WERI-Rb-1 (cell line): ENCODE results near the gene SLC24A4.

ENCODE experiments used
- DNase-seq: peaks from one replicate; pipeline ENCODE4 v3.0.0-alpha.2; 2020
- H3K27ac ChIP-seq: fragments of 250-450 bp; sonication (Bioruptor Pico); 2 replicates; pipeline ENCODE4 v1.5.1; 2020; ENCODE audit warnings: mild to moderate bottlenecking, moderate library complexity
- H3K27me3 ChIP-seq: fragments of 250-450 bp; sonication (Bioruptor Pico); 2 replicates; pipeline ENCODE4 v1.5.1; 2021; ENCODE audit warnings: mild to moderate bottlenecking, low read depth, moderate library complexity; ENCODE audit not compliant: insufficient read depth, severe bottlenecking
- H3K36me3 ChIP-seq: fragments of 250-450 bp; sonication (Bioruptor Pico); 2 replicates; pipeline ENCODE4 v1.5.1; 2020; ENCODE audit warnings: mild to moderate bottlenecking, moderate library complexity
- H3K4me3 ChIP-seq: 2 replicates; pipeline ENCODE4 v1.5.1; 2011; ENCODE audit warnings: low read depth, mild to moderate bottlenecking, control low read depth, low read length
- H3K9me3 ChIP-seq: fragments of 250-450 bp; sonication (Bioruptor Pico); 2 replicates; pipeline ENCODE4 v1.5.1; 2021; ENCODE audit warnings: mild to moderate bottlenecking, moderate library complexity; ENCODE audit not compliant: severe bottlenecking
- TF ChIP-seq, protein P1 (sequence below): IDR thresholded peaks from 2 replicates; pipeline ENCODE4 v1.5.1; 2011; ENCODE audit warnings: low read depth, mild to moderate bottlenecking, control low read depth, inconsistent platforms, low read length

The SLC24A4 gene

GRCh38 chr14:92341791-92342190 lies 18.8 kb downstream of the SLC24A4 start:
- H3K36me3 ChIP-seq = no peaks in the 10 kb centered on the region
- TF ChIP-seq, protein P1, sequence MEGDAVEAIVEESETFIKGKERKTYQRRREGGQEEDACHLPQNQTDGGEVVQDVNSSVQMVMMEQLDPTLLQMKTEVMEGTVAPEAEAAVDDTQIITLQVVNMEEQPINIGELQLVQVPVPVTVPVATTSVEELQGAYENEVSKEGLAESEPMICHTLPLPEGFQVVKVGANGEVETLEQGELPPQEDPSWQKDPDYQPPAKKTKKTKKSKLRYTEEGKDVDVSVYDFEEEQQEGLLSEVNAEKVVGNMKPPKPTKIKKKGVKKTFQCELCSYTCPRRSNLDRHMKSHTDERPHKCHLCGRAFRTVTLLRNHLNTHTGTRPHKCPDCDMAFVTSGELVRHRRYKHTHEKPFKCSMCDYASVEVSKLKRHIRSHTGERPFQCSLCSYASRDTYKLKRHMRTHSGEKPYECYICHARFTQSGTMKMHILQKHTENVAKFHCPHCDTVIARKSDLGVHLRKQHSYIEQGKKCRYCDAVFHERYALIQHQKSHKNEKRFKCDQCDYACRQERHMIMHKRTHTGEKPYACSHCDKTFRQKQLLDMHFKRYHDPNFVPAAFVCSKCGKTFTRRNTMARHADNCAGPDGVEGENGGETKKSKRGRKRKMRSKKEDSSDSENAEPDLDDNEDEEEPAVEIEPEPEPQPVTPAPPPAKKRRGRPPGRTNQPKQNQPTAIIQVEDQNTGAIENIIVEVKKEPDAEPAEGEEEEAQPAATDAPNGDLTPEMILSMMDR = no peak
- no peak overlapping the region for H3K4me3 ChIP-seq
- H3K27me3 ChIP-seq = no peaks in the 10 kb centered on the region
- H3K27ac ChIP-seq = no peak overlapping the region
- H3K9me3 ChIP-seq = peaks cover 3% of the 10 kb centered on the region
- DNase-seq = no peak

GRCh38 chr14:92348154-92348553 lies 25.2 kb downstream of the SLC24A4 start:
- TF ChIP-seq, protein P1 = no peak
- Histone ChIP-seq H3K27me3 (no peaks in the 10 kb centered on the region), H3K27ac (no peak overlapping the region), H3K9me3 (peaks cover 3% of the 10 kb centered on the region), H3K36me3 (no peaks in the 10 kb centered on the region), H3K4me3 (no peak overlapping the region)
- DNase-seq = no peak

GRCh38 chr14:92351750-92352149 lies 28.8 kb downstream of the SLC24A4 start:
- H3K4me3 ChIP-seq = no peak overlapping the region
- H3K27me3 ChIP-seq = no peaks in the 10 kb centered on the region
- H3K36me3 ChIP-seq = no peaks in the 10 kb centered on the region
- DNase-seq = no peak
- H3K9me3 ChIP-seq = no peaks in the 10 kb centered on the region
- TF ChIP-seq, protein P1 = no peak
- H3K27ac ChIP-seq = no peak overlapping the region

DNA sequence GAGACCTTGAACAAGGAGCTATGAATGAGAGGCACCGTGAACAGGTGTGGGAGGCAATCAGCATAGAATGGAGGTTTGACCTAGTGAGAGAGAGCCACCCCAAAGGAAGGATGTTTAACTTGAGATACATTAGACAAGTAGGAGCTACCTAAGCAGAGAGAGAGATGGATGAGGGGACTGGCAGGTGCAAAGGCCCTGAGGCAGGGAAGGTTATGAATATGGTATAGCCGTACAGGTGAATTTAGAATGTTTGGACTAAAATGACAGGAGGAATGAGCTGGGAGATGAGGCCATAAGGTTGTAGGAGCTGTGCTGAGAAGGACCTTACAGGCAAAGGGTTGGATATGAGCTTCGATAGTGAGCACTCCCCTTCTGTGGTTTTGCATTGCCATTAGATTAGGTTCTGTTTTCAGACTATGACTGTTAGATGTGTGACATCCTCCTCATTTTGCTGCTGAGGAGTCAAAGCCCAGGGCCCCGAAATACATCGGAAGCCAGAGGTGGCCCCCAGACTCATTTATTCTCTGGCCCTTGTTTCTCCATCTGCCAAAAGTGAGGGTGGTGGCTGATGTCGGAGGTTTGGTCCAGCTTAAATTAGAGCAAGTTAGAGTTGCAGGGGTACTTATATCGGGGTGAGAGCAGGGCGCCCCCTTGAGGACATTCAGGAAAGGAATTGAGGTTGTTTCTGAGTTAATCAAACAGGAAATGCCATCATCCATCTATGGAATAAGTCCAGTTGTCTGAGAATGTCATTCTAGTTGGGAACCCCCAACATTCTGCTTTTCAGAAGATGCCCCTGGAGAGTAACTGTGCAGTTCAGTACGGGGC lies 29.4 kb downstream of the SLC24A4 start:
- H3K4me3 ChIP-seq = no peak overlapping the region
- no peaks in the 10 kb centered on the region for H3K9me3 ChIP-seq
- no peak overlapping the region for H3K27ac ChIP-seq
- TF ChIP-seq, protein P1 = peak; percentile 57
- no peaks in the 10 kb centered on the region for H3K27me3 ChIP-seq
- peak; percentile 52 for DNase-seq
- no peaks in the 10 kb centered on the region for H3K36me3 ChIP-seq

DNA sequence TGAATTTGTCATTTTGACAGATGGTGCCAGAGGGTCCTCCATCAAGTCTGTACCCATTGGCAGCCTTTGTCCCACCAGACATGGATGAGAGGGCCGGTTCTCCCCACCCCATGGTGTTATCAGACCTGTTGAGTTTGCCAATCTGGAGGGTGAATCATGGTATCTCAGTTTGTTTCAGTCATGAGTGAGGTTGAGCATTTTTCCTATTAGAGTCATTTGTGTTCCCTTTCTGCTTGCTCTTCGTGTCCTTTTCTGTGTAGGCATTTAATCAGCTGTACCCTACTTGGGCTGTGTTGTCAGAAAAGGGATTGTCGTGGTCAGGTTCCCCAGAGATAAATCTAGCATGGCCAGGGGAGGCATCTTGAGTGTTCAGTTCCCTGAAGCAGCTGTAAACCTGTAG lies 30.5 kb downstream of the SLC24A4 start:
- DNase-seq = no peak
- Histone ChIP-seq H3K27ac (no peak overlapping the region), H3K36me3 (no peaks in the 10 kb centered on the region), H3K4me3 (no peak overlapping the region), H3K9me3 (no peaks in the 10 kb centered on the region), H3K27me3 (no peaks in the 10 kb centered on the region)
- TF ChIP-seq, protein P1 = no peak

DNA sequence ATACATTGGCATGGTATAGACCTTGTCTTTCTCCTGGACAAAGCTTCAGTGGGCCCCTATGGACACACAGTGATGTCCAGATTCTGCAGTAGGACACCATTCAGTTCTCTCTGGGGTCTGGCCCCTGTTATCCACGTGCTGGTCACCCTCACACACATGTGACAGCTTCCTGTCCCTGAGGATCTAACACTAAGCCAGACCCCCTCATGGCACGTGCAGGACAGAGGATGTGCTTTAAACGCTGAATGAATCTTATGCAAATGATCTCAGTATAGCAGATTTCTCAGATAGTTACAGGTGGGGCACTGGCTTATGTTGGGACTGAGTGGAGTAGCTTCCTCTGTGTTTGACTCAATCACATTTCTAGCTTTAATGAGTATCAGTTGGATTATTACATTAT lies 33.7 kb downstream of the SLC24A4 start:
- H3K9me3 ChIP-seq = no peaks in the 10 kb centered on the region
- H3K27ac ChIP-seq = no peak overlapping the region
- no peaks in the 10 kb centered on the region for H3K27me3 ChIP-seq
- no peaks in the 10 kb centered on the region for H3K36me3 ChIP-seq
- no peak overlapping the region for H3K4me3 ChIP-seq
- no peak for DNase-seq
- TF ChIP-seq, protein P1 = no peak
